Measurements from ENCODE around the gene PWP2.
"Not testable (repeated sequence)": the region's sequence is repeated elsewhere in the genome, so short reads cannot be mapped to it uniquely, and the experiment has no call there.

PWP2 gene

DNA sequence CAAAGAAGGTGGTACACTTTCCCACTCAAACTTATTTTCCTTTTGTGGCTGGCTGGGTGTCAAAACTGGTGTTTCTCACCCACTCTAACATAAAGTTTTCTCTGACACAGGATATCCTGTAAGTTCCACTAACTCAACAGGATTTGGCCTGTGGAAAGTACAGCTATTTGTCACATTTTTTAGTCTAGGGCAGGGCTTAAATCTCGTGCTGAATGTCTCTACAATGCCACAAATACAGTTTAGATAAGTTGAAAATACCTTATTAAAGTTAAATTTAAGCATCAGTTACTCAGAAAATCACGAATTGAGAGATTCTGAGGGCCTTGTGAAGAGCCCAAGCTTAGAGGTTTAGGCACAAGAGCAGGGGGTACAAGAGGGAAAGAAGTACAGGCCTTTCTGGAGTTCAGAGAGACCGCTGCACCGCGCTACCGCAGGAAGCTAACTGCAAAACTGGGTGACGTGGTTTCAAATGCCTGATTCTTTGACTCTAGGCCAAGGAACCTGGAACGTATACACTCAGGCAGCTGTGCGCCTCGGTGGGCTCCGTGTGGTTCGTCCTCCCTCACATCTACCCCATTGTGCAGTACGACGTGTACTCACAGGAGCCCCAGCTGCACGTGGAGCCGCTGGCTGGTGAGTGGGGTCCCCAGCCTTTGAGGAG lies 23.4 kb upstream of the PWP2 start:
- no peak for DNase-seq

DNA sequence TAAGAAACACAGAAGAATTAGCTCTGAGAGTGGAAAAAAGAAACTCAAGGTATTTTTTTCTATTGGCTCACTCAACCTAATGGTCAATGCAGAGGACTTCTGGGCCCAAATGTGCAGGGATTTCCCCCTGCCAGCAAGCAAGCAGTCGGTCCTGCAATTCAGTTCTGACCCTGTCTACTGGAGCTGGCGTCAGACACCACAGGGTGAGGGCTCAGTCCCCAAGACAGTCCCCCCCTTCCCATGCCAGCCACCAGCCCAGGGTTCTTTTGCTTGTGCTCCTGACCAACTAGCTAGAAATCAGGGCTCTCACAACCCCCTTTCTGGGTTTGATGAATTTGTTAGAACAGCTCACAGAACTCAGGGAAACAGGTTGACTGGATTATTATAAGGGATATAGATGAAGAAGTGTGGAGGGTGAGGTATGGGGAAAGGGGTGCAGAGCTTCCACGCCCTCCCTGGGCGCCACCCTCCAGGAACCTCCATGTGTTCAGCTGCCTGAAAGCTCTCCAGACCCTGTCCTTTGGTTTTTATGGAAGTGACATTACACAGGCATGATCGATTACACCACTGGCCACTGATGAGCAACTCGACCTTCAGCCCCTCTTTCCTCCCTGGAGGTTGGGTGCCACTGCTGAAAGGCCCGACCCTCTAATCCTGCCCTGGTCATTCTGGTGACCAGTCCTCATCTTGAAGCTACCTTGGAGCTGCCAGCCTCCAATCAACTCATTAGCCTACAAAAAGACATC lies 22.5 kb upstream of the PWP2 start:
- no peak for DNase-seq

DNA sequence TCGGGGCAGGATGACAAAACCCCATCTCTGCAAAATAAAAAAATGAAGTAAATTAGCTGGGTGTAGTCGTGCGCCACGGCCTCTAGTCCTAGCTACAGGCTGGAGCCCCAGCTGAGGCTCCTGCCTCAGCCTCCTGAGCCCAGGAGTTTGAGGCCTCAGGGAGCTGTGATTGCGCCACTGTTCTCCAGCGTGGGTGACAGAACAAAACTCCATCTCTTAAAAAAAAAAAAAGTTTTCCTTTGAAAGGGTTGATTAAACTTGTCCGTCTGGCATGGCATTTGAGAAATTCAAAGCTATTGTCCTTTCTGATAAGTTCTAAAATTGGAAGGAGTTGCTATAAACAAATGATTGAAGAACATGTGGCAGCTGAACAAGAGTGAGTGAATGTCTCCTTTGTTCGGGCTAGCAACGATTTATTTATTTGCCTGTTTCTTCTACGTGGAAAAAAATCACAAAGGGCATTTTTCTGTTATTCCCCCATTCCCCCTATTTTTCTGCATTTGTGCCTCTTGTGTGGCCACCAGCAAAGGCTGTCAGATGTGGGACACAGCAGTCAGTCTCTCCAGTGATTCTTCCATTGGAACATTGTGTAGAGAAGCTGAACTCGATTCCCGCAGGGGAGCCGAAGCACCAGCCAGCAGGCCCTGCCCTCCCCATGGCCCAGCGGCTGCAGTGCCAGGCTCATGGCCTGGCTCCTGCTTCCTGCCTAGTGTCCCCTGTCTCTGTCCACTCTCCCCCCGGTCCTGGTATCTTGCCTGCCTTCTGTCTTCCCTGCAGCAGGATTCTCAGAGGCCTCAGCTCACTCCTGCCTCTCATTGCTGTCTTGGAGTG lies 21.5 kb upstream of the PWP2 start:
- DNase-seq = no peak

DNA sequence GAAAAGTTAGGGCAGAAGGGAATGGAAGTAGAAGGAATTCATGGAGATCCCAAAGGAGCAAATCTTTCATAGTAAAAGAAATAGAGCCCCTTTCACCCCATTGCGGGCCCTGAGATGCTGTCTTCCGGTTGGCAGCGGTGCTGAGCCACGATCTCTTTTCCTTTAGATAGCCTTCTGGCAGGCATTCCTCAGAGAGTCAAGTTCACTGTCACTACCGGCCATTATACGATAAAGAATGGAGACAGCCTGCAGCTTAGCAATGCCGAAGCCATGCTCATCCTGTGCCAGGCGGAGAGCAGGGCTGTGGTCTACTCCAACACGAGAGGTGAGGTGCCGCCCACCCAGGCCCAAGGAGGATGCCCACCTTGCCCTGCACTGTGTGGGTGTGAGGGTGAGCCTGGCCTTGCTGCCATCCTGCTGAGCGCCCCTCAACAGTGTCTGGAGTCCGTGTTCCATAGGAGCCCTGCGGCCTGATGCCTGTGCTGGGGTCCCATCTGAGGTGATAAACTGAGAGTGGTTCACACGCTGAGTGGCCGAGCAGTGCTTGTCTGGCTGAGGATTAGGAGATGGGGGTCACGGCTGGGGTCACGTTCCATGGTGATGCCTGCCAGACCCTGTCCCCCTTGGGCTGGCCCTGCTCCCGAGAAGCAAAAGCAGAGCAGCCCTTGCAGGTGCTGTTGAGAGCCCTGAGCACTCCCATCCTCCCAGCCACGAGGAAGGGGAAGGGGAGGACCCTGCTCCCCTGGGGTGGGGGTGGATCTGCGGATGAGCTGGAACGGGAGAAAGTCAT lies 20.4 kb upstream of the PWP2 start:
- no peak for DNase-seq

DNA sequence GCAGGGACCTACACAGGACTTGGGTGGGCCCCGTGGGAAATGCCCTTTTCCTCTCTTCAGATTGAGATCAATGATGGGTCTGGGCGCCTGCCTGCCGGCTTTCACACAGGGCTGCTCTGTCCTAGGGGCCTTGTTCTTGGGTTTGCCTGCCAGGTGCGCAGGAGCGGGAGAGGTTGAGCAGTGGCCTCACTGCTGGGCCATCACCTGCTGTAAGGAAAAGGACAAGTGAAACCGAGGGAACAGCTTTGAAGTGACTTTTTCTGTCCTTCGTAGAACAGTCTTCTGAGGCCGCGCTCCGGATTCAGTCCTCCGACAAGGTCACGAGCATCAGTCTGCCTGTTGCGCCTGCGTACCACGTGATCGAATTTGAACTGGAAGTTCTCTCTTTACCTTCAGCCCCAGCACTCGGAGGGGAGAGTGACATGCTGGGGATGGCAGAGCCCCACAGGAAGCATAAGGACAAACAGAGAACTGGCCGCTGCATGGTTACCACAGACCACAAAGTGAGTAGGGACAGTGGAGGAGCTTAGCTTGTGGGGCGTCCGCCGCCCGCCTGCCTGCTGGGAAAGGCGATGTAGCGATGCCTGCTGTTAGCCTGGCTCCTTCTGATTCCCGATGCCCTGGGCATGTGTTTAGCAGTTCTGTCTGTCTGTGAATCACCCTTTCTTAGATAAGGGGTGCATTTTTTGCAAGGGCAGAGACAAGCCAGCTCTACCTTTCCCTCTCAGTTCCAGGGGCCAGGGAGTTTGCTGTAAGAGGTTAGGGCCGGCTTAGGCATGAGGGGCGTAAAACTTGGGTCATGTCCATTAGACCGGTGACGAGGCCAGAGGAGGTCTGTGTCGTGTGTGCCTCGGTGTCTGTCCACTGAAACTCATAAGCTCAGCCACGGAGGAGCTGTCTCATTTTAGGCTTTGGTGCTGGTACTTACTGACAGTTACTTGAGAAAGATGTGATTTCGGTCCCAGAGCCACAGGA lies 19.5 kb upstream of the PWP2 start:
- DNase-seq = no peak

DNA sequence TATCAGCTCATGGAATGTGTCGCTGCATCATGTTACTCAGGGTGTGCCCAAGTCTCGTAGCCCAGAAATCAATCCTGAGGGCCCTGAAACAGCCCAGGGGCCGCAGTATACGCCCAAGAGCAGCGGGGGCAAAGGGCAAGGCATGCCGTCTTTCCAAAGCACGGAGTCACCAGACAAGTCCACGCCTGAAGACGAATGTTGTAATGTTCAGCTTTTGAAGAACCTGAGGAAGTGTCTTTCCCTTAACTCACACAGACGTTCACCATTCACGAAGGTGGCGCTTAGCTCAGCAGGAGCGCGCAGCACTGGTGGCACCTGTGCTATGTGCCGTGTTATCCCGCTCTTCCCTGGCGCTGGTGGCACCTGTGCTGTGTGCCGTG lies 18.8 kb upstream of the PWP2 start:
- DNase-seq = no peak

DNA sequence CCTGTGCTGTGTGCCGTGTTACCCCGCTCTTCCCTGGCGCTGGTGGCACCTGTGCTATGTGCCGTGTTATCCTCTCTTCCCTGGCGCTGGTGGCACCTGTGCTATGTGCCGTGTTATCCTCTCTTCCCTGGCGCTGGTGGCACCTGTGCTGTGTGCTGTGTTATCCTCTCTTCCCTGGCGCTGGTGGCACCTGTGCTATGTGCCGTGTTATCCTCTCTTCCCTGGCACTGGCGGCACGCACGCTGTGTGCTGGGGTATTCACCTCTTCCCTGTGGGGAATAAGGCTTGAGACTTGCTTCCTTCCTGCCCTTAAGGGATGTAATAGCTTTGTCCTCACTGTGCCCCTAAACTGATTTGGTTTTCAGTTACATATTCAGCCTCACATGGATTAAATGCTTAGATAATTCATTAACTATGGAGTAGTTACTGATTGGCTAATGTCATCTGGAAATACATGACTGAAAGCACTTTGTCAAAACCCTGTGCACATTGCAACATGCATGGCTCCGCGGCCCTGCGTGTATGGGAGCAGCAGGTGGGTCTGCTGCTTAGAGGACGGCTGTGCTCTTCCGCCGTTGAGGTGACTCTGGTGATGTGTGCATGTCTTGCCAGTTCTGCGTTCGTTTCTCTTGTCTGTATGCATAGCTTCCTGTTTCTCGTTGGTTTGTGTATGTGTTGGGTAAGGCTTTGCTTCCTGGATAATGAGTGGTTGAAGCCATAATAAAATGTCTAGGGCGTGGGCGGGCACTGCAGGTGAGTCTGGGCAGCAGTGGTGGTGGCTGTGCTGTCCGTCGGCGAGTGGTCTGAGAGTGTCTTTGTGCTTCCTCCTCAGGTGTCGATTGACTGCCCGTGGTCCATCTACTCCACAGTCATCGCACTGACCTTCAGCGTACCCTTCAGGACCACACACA lies 17.9 kb upstream of the PWP2 start:
- DNase-seq = no peak

DNA sequence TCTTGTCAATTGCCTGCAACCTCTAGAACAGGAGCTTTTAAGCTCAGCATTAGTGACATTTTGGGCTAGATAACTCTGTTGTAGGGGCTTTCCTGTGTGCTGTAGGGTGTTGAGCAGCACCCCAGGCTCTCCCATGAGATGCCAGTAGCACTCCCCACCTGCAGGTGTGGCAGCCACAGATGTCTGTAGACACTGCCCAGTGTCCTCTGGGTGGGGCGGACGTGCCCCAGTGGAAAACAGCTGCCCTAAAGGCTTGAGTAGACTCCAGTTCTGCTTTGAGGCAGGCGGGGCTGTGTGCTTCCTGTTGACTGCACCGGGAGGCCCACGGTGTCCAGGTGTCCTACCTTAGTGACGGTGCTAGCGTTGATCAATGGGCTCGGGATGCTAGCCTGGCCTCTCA lies 16.9 kb upstream of the PWP2 start:
- DNase-seq = no peak

DNA sequence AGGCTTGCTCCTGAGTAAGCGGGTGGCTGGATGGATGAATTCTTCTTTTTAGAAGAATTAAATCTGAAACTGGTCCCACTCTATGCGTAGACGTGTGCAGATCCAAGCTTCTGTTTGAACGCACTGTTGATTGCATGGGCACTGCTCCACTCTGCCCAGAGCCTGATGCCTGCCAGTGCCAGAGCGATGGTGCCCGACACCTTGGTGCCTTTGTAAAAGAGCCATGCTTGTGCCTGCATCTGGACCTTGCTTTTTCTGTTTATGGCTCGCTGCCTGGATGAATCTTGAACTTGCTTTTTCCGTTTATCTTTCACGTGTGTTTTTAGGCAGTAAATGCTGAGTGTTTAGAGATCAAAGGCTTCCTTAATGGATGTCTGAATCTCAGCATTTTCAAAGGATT lies 15.0 kb upstream of the PWP2 start:
- no peak for DNase-seq

DNA sequence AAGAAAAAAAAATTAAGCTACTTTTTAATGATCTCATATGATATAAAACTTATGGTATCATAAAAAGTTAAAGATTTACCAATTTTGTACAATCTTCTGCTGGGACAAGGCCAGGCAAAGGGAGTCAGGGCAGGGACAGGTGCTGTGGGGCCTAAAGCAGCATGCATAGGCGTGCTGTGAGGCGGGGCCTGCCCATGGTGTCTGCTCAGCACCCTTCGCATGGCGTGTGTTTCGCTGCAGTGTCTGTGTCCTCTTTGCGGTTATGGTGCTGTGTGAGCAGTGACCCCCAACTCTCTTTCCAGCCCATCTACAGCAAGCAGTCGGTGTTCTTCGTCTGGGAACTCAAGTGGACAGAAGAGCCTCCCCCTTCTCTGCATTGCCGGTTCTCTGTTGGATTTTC lies 13.4 kb upstream of the PWP2 start:
- no peak for DNase-seq

DNA sequence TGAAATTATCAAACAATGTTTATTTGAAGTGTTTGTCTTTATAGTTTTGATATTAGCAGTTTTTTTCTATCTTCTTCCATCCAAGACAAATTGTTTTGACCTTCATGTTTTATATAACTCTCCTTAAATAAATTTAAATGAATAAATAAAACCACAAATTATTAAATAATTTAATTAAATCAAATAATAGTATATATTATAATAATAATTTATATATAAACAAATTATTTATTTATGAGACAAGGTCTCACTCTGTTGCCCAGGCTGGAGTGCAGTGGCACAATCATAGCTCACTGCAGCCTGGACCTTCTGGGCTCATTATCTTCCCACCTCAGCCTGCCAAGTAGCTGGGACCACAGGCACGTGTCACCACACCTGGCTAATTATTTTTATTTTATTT lies 12.4 kb upstream of the PWP2 start:
- DNase-seq = no peak

DNA sequence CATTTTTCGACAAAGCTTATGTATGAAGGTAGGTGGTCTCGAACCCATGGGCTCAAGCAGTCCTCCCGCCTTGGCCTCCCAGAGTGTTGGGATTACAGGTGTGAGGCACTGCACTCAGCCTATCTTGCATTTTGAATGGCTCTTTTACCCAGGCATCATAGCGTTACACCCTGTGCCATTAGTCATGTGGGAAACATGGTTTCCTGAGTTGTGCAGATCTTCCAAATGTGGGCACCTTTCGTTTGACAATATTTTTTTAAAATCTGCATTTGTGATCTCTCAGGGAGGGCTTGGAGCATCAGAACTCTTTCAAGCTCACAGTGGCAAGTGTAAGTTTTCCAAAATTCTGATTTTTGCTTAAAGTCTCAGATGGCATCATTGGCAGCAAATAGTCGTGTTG lies 8.7 kb upstream of the PWP2 start:
- not testable (repeated sequence) for DNase-seq

DNA sequence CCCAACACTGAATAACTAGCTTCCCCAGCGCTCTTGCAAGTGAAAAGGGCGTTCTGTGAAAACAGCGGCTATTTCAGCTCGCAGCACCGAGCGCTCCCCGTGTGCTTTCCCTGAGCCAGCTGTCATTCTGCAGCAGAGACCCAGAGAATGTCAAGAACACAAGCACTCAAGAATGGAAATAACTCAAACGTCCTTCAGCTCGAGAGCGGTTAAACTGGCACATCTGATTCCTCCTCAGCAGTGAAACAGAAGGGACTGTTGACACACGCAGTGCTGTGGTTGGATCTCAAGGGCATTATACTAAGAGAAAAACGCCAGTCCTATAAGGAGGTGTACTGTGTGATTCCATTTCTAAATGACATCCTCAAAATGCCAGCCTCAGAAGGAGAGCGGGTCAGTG lies 8.2 kb upstream of the PWP2 start:
- not testable (repeated sequence) for DNase-seq

DNA sequence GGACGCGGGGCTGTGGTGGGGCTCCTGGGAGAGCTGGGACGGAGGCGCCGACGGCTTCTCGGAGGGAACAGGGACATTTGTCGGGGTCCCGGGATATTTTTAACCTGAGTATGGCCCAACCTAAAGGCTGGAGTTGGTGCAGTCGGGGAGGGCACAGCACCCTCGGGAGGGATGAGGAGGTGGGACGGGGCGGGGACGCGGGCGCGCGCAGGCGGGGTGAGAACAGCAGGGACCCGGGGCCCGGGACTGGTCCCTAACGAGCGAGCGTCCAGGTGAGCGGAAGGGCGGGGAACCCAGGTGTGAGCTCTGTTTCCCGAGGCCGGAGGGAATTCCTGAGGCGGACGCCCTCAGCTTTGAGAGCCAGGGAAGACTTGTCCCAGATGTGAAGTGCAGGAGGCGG lies 390 bp downstream of the PWP2 start:
- DNase-seq = not testable (repeated sequence)

DNA sequence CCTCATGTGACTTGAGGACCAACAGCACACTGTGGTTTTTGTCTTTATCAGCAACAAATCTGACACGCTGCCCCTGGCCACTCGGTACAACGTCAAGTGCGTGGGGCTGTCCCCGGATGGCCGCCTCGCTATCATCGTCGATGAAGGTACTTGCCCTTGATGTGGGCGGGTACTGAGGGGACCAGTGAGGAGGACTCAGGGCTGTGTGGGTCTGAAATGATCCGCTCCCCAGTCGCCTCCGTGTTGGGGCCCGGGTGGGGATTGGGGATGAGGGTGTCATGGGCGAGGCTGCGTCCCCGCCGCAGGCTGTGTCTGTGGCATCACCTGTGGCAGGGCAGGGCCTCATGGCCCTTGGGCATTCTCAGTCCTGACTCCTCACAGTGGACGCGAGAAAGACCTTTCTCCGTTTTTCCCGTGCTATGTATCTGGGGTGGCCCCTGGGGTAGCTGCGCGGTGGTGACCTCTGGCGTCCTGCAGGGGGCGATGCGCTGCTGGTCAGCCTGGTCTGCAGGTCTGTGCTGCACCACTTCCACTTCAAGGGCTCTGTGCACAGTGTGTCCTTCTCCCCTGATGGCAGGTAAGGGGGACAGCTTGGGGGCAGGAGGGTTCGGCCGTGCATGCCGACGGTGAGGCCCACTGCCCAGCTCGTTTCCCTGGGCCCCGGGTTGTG lies 6.6 kb downstream of the PWP2 start:
- not testable (repeated sequence) for DNase-seq

DNA sequence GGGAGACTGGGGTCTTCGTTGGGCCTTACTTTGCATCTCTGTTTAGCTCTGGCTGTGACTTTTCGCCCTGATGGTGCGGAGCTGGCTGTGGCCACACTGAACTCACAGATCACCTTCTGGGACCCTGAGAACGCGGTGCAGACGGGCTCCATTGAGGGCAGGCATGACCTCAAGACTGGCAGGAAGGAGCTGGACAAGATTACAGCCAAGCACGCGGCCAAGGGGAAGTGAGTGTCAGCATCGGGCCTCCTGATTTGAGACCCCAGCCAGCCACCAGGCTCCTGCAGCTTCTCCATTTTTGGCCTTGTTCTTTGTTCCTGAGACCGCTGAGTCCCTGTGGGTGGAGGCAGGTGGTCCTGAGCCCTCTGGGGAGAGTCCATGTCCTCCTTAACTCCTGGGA lies 14.9 kb downstream of the PWP2 start:
- not testable (repeated sequence) for DNase-seq

DNA sequence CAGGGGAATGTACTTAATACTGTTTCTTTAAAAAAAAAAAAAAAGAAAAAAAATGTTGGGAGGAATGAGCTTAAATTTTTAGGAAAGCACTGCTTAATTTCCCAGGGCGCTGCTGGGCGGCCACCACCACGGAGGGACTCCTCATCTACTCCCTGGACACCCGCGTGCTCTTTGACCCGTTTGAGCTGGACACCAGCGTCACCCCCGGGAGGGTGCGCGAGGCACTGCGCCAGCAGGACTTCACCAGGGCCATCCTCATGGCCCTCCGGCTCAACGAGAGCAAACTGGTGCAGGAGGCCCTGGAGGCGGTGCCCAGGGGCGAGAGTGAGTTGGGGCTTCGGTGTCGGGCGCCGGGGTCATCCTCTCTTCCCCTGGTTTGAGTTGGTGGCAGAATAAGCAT lies 20.6 kb downstream of the PWP2 start:
- not testable (repeated sequence) for DNase-seq

DNA sequence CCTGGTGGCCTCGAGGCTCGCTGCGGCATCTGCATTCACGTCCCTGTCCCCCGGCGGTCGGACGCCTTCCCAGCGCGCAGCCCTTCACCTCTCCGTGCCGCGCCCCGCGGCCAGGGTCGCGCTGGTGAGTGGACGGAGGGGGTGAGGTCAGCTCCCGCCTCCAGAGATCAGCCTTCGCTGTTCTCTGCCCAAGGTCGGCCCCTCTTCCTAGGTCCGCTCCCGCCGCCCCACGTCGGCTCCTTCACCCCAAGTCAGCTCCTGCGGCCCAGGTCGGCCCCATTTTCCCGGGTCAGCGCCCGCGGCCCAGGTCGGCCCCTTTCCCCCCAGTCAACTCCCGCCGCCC lies 26.5 kb downstream of the PWP2 start:
- not testable (repeated sequence) for DNase-seq

DNA sequence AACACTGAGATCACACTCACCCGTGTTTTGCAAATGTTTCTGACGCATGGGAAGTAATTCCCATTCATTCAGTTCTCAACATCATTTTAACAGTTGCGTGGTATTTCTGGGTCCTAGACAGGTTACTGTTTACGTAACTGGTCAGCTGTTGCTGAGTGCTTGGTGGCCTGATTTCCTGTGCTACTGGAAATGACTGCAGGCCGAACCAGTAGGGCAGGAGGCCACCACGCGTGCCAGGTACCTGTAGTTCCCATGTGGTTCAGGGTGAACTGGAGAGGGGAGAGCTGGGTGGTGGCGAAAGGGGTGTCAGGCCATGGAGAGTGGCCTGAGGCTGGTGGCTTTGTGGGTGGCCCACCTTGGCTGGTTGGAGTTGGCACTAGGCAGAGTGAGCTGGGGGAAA lies 27.5 kb downstream of the PWP2 start:
- not testable (repeated sequence) for DNase-seq

DNA sequence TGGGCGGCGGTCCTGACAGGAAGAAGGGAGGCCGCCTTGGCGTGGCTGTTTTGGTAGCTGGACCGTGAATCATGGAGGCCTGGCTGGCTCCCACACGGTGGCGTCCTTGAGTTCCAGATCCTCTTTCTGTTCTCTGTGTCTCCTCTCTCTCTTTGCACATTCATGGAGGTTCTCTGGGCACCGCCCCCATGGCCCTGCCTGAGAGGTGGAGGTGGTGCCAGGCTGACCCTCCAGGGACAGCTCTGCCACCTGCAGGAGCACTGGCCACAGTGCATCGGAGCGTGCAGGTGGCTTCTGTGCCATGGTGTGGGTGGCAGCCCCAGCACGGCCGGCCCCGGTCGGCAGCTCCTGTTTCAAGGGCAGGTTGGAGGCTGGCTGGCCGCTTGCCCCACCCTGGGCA lies 30.8 kb downstream of the PWP2 start:
- not testable (repeated sequence) for DNase-seq

All from NCI-H1092 treated with DMSO at 0.1 percent for 48 hours (cell line).